Measurements from ENCODE around the gene TNFRSF12A. TPM values are rescaled to one million over a fixed set of nuclear protein-coding genes. Genes with fewer than 3 reads are reported as not detected.

TNFRSF12A gene
- total and polyA plus RNA-seq, 9 of the 15 experiments (the other 6 are each of a cell fraction or from before 2014, with no cell fraction given) = 0.41 to 61.8 (median 26.5) TPM

DNA sequence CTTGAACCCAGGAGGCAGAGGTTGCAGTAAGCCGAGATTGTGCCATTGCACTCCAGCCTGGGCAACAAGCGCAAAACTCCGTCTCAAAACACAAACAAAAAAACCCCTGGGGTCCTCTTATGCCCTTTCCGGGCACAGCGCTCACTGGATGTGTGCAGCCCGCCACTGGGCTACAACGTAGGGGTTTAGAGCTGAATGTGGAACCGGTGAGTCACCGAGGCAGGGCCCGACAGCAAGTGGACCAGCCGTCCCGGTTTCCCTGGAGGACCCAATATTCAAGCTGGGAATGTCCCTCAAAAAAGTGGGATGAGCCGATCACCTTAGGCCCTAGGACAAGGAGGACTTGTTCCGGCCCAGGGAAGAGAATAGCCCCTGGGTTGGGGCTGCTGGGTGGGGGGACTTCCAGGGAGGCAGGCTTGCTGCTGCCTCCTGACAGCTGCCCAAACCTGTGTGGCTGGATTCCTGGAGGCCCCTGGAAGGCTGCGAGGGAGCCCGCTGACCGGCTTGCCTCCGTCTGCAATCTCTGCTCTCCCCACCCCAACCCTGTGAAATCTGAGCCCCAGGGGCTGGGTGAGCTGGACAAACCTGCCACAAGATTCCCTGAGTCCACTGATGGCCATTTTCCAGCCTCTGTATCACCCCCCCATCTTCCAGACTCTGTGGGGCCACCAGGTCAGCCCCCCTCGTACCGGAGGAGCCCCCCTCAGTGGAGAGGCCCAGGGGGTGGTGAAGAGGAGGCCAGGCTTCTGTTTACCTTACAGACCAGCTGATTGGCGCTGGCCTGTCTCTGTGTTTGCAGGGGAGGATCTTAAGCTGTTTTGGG is 10.4 kb upstream of the TNFRSF12A start:
- ChIA-PET POLR2A (interaction anchor here (0.6 to 1.7 kb wide), 6 partner anchors 10 to 1701 kb away, joined by 3 to 9 read pairs (median 4); partner anchors contain the start of genes HCFC1R1, THOC6 and TNFRSF12A), CTCF (ENCODE audit: low intra/inter-chr PET ratio) (no interaction called here)
- Histone ChIP-seq H2AFZ (ENCODE audit: low read depth, low read length) (no peak overlapping the region), H3K9me3 (replicated peaks; ENCODE audit: control insufficient read depth, insufficient read depth, low read depth, low read length) (no peaks in the 10 kb centered on the region), H3K9ac (ENCODE audit: insufficient read depth in 1 of 2, low read depth in 2 of 2, low read length in 2 of 2) (0 out of 4 replicates have a peak overlapping the region, but pooled peaks of 1 of the 2 experiments have one; percentile 30), H4K20me1 (replicated peaks; ENCODE audit: control insufficient read depth, insufficient read depth, low read length) (no peaks in the 10 kb centered on the region), H3K27ac (ENCODE audit: extremely low read depth, low read depth, low read length) (no peak overlapping the region), H3K36me3 (ENCODE audit: control insufficient read depth, insufficient read depth, low read length) (peaks cover 3% of the 10 kb centered on the region; the same call in 2 of the 3 replicates), H3K4me1 (replicated peaks in 1 of 2; ENCODE audit: control insufficient read depth in 2 of 2, insufficient read depth in 2 of 2, low read length in 2 of 2) (peaks cover 39 to 82% of the 10 kb centered on the region in 2 experiments), H3K27me3 (ENCODE audit: control insufficient read depth in 2 of 2, insufficient read depth in 2 of 2, low read length in 2 of 2) (no peaks in the 10 kb centered on the region), H3K9me1 (ENCODE audit: control insufficient read depth, insufficient read depth, low read length) (peaks cover 3% of the 10 kb centered on the region), H3K4me3 (no peak overlapping the region), H3K79me2 (ENCODE audit: control insufficient read depth, insufficient read depth, low read length) (peaks cover 22% of the 10 kb centered on the region), H3K4me2 (ENCODE audit: insufficient read depth, low read length) (no peak overlapping the region)
- in situ Hi-C loops (cut with MboI) = no loop called here
- FAIRE-seq (no peak), DNase-seq (ENCODE audit: extremely low read depth in 1 of 4, low spot score in 3 of 4) (no peak), ATAC-seq (no peak)
- WGBS (ENCODE audit: insufficient coverage, low coverage, missing lambda C conversion rate) = 61% methylated on average over 21 of the region's 21 CpGs
- intact Hi-C loops (cut with micrococcal nuclease) = no loop called here
- TF ChIP-seq ZNF146 (CRISPR knock-in tag; IDR thresholded peaks at IDR 0.05; ENCODE audit: unreplicated experiment) (no peak), KDM1A (IDR thresholded peaks at IDR 0.05) (peak; percentile 65 to 72)
- TF ChIP-seq, protein P1, sequence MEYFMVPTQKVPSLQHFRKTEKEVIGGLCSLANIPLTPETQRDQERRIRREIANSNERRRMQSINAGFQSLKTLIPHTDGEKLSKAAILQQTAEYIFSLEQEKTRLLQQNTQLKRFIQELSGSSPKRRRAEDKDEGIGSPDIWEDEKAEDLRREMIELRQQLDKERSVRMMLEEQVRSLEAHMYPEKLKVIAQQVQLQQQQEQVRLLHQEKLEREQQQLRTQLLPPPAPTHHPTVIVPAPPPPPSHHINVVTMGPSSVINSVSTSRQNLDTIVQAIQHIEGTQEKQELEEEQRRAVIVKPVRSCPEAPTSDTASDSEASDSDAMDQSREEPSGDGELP (CRISPR knock-in tag; IDR thresholded peaks at IDR 0.05; ENCODE audit: borderline replicate concordance) = peak; percentile 38; the same call in 1 of the 2 replicates
- no TSS peak for BruUV-seq (replicated peaks)

All from K562 (cell line).